Osteoblast (primary cell): ENCODE results near the gene PATL1. TPM values are rescaled to one million over a fixed set of nuclear protein-coding genes. Genes with fewer than 3 reads are reported as not detected.

ENCODE experiments used
- DNase-seq: peaks from one replicate; pipeline ENCODE4 v3.0.0; 2011; ENCODE audit warnings: low spot score, mixed read lengths; ENCODE audit not compliant: insufficient read length; ENCODE audit errors: missing footprints
- H2AFZ ChIP-seq: 2 replicates; pipeline ENCODE4 v1.6.0; 2011; ENCODE audit warnings: mild to moderate bottlenecking, low read length
- H3K27ac ChIP-seq: 2 replicates; pipeline ENCODE4 v1.5.1; 2011; ENCODE audit warnings: mild to moderate bottlenecking, low read depth, low read length, moderate library complexity
- H3K27me3 ChIP-seq: 2 replicates; pipeline ENCODE4 v1.6.0; 2012; ENCODE audit warnings: mild to moderate bottlenecking, control low read depth, inconsistent platforms, low read length, moderate library complexity; ENCODE audit not compliant: insufficient read depth
- H3K36me3 ChIP-seq: 2 replicates; pipeline ENCODE4 v1.5.1; 2011; ENCODE audit warnings: mild to moderate bottlenecking, low read length, control low read depth, moderate library complexity; ENCODE audit not compliant: insufficient read depth
- H3K4me1 ChIP-seq: 2 replicates; pipeline ENCODE4 v1.5.1; 2011; ENCODE audit warnings: mild to moderate bottlenecking, low read length, control low read depth, moderate library complexity; ENCODE audit not compliant: insufficient read depth
- H3K4me2 ChIP-seq: 2 replicates; pipeline ENCODE4 v1.6.0; 2011; ENCODE audit warnings: mild to moderate bottlenecking, low read length; ENCODE audit not compliant: insufficient read depth
- H3K4me3 ChIP-seq: fragments of 200-600 bp; sonication (generic); 3 replicates; pipeline ENCODE4 v1.5.1; 2012; ENCODE audit warnings: mild to moderate bottlenecking, low read length, inconsistent platforms; ENCODE audit not compliant: insufficient read depth
- H3K79me2 ChIP-seq: 2 replicates; pipeline ENCODE4 v1.6.0; 2012; ENCODE audit warnings: mild to moderate bottlenecking, low read length, control low read depth, inconsistent platforms; ENCODE audit not compliant: insufficient read depth
- H3K9me3 ChIP-seq: 2 replicates; pipeline ENCODE4 v1.5.1; 2011; ENCODE audit warnings: low read depth, low read length, control low read depth
- H4K20me1 ChIP-seq: 2 replicates; pipeline ENCODE4 v1.6.0; 2012; ENCODE audit warnings: mild to moderate bottlenecking, low read length, control low read depth; ENCODE audit not compliant: insufficient read depth
- CTCF ChIP-seq: IDR thresholded peaks from 2 replicates; pipeline ENCODE4 v1.5.1; 2011; ENCODE audit warnings: mild to moderate bottlenecking, low read depth, low read length, moderate library complexity; ENCODE audit errors: extremely low read depth
- total RNA-seq: library from RNA; depleted of rRNA; stranded (reverse); fragments of >200 nt; gene quantifications from 2 replicates; pipeline ENCODE4 v1.2.3, GENCODE V29; 2012

Gene PATL1
- total RNA-seq, 1 donor: 19.5 TPM

GRCh38 chr11:59710136-59710847, 41.5 kb upstream of the PATL1 start:
- Histone ChIP-seq H3K4me1 (peaks cover 17% of the 10 kb centered on the region), H3K27me3 (no peaks in the 10 kb centered on the region), H3K36me3 (no peaks in the 10 kb centered on the region), H3K79me2 (no peaks in the 10 kb centered on the region), H3K27ac (no peak overlapping the region), H3K9me3 (no peaks in the 10 kb centered on the region), H4K20me1 (no peaks in the 10 kb centered on the region), H3K4me2 (peak overlapping the region; percentile 40), H2AFZ (peak overlapping the region; percentile 54), H3K4me3 (no peak overlapping the region)
- no peak for DNase-seq
- no peak for TF ChIP-seq CTCF

GRCh38 chr11:59708537-59708936, 39.7 kb upstream of the PATL1 start:
- H3K4me3 ChIP-seq: no peak overlapping the region
- H3K4me1 ChIP-seq: peaks cover 17% of the 10 kb centered on the region
- no peak overlapping the region for H2AFZ ChIP-seq
- no peak overlapping the region for H3K27ac ChIP-seq
- no peaks in the 10 kb centered on the region for H3K36me3 ChIP-seq
- DNase-seq: no peak
- H3K9me3 ChIP-seq: no peaks in the 10 kb centered on the region
- no peaks in the 10 kb centered on the region for H3K79me2 ChIP-seq
- H4K20me1 ChIP-seq: no peaks in the 10 kb centered on the region
- H3K4me2 ChIP-seq: peak overlapping the region; percentile 17
- TF ChIP-seq CTCF: no peak
- no peaks in the 10 kb centered on the region for H3K27me3 ChIP-seq

GRCh38 chr11:59707371-59707770, 38.5 kb upstream of the PATL1 start:
- H3K4me1 ChIP-seq: peaks cover 17% of the 10 kb centered on the region
- DNase-seq: no peak

More at GRCh38 chr11:59707371-59707770, 38.5 kb upstream of the PATL1 start:
- no peaks in the 10 kb centered on the region for H3K27me3 ChIP-seq
- H3K36me3 ChIP-seq: no peaks in the 10 kb centered on the region
- H3K9me3 ChIP-seq: no peaks in the 10 kb centered on the region
- H2AFZ ChIP-seq: no peak overlapping the region
- no peaks in the 10 kb centered on the region for H4K20me1 ChIP-seq
- no peak overlapping the region for H3K4me2 ChIP-seq
- no peaks in the 10 kb centered on the region for H3K79me2 ChIP-seq
- no peak overlapping the region for H3K4me3 ChIP-seq
- no peak overlapping the region for H3K27ac ChIP-seq
- no peak for TF ChIP-seq CTCF
